A673 (cell line): Measurements from ENCODE around the gene ASTN1. TPM values are rescaled to one million over a fixed set of nuclear protein-coding genes. Genes with fewer than 3 reads are reported as not detected.

Source experiments
- BruUV-seq: library from RNA; stranded (reverse); fragments of 400-500 nt; replicated peaks from 2 replicates; lab custom pipeline; 2021; lab: Mats Ljungman, UMichigan
- CTCF ChIA-PET: fragments of 300-600 bp; sonication (Branson Sonifier 250); formaldehyde crosslinking; loops from one replicate; lab custom pipeline; 2022; ENCODE audit warnings: antibody characterized with exemption; lab: Charles Lee
- POLR2A ChIA-PET: fragments of 300-600 bp; sonication (Branson Sonifier 250); formaldehyde crosslinking; loops from one replicate; lab custom pipeline; 2022; ENCODE audit warnings: antibody characterized with exemption; ENCODE audit not compliant: low non-redundant PET; lab: Charles Lee
- DNase-seq: peaks from one replicate; pipeline ENCODE4 v3.0.0-alpha.2; 2015; ENCODE audit warnings: low spot score
- H3K27ac ChIP-seq: fragments of 200-600 bp; sonication (generic); 2 replicates; pipeline ENCODE4 v1.5.1; 2016; ENCODE audit warnings: mixed run types, low read depth, mild to moderate bottlenecking, mixed read lengths, antibody characterized with exemption, low read length; ENCODE audit not compliant: poor library complexity, severe bottlenecking
- H3K27me3 ChIP-seq: fragments of 200-600 bp; sonication (generic); replicated peaks from 2 replicates; pipeline ENCODE4 v1.6.1; 2017; ENCODE audit warnings: mixed run types, low read depth, mild to moderate bottlenecking, mixed read lengths, antibody characterized with exemption, low read length; ENCODE audit not compliant: insufficient read depth, poor library complexity
- H3K36me3 ChIP-seq: fragments of 200-600 bp; sonication (generic); 2 replicates; pipeline ENCODE4 v1.6.1; 2016; ENCODE audit warnings: mixed run types, mild to moderate bottlenecking, mixed read lengths, antibody characterized with exemption, low read length; ENCODE audit not compliant: insufficient read depth, poor library complexity, severe bottlenecking
- H3K4me1 ChIP-seq: fragments of 200-600 bp; sonication (generic); 2 replicates; pipeline ENCODE4 v1.6.1; 2017; ENCODE audit warnings: mixed run types, mild to moderate bottlenecking, mixed read lengths, antibody characterized with exemption, low read length; ENCODE audit not compliant: insufficient read depth, poor library complexity, severe bottlenecking
- H3K4me3 ChIP-seq: fragments of 200-600 bp; sonication (generic); 2 replicates; pipeline ENCODE4 v1.5.1; 2016; ENCODE audit warnings: low read depth, mixed run types, mild to moderate bottlenecking, mixed read lengths, low read length; ENCODE audit not compliant: poor library complexity, severe bottlenecking
- H3K9me3 ChIP-seq: fragments of 200-600 bp; sonication (generic); 2 replicates; pipeline ENCODE4 v1.6.1; 2016; ENCODE audit warnings: mixed run types, low read depth, mild to moderate bottlenecking, mixed read lengths, antibody characterized with exemption, low read length; ENCODE audit not compliant: poor library complexity, severe bottlenecking
- CTCF ChIP-seq: fragments of 300-800, 200-600 bp; sonication (generic); conservative IDR thresholded peaks from 2 replicates; pipeline ENCODE4 v1.5.1; 2017; ENCODE audit warnings: low read depth, mild to moderate bottlenecking, antibody characterized with exemption, low read length, moderate library complexity, mixed read lengths
- EZH2 ChIP-seq: fragments of 200-600 bp; sonication (generic); IDR thresholded peaks from 2 replicates; pipeline ENCODE4 v1.6.1; 2017; ENCODE audit warnings: borderline replicate concordance, low read depth, mild to moderate bottlenecking, mixed read lengths, antibody characterized with exemption, low read length; ENCODE audit not compliant: poor library complexity, severe bottlenecking
- intact Hi-C: fragments of 100-400 bp; cut with micrococcal nuclease; formaldehyde crosslinking; loops from one replicate; pipeline ENCODE4 v1.10.0; 2022; ENCODE audit not compliant: unreplicated experiment
- total RNA-seq: library from RNA; stranded (reverse); gene quantifications from 2 replicates; pipeline ENCODE4 v1.2.3, GENCODE V29; 2021

ASTN1 gene
- total RNA-seq, 1 experiment from 2014 or later: 0.41 TPM

DNA sequence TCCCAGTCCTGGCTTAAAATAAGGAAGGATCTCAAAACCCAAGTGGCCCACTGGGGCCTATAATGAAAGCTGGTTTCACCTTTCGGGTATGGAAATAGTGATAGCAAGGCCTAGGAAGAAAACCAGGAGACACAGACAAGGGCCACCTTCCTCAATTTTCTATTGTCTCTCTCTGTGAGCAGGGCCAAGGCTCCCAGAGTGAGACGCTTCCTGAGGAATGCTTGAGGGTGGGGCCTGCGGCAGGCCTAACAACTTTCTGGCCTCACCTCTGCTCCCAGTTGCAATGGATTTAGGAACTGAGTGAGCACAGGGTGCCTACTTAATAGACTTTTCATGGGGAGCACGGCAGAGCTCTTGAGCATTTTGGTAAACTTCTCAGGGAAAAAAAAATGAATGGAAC, 300.9 kb downstream of the ASTN1 start:
- peaks cover 14% of the 10 kb centered on the region for H3K27me3 ChIP-seq
- H3K4me3 ChIP-seq: no peak overlapping the region
- H3K27ac ChIP-seq: no peak overlapping the region
- TF ChIP-seq EZH2: no peak
- no peak for TF ChIP-seq CTCF
- no TSS peak for BruUV-seq
- intact Hi-C loops: no loop called here
- POLR2A ChIA-PET: no interaction called here
- no peaks in the 10 kb centered on the region for H3K9me3 ChIP-seq
- no peak for DNase-seq
- H3K4me1 ChIP-seq: no peaks in the 10 kb centered on the region
- CTCF ChIA-PET: interaction anchor here (0.6 kb wide), 1 partner anchor 43 kb away, joined by 3 read pairs; no protein-coding TSS in a partner anchor
- H3K36me3 ChIP-seq: no peaks in the 10 kb centered on the region

GRCh38 chr1:176858433-176858916, 306.0 kb downstream of the ASTN1 start:
- Histone ChIP-seq H3K9me3 (no peaks in the 10 kb centered on the region), H3K27ac (no peak overlapping the region), H3K36me3 (no peaks in the 10 kb centered on the region), H3K4me3 (no peak overlapping the region), H3K27me3 (peaks cover 12% of the 10 kb centered on the region), H3K4me1 (no peaks in the 10 kb centered on the region)
- no TSS peak for BruUV-seq
- no peak for TF ChIP-seq CTCF
- TF ChIP-seq EZH2: no peak
- ChIA-PET CTCF (no interaction called here), POLR2A (no interaction called here)
- intact Hi-C loops: no loop called here
- no peak for DNase-seq

DNA sequence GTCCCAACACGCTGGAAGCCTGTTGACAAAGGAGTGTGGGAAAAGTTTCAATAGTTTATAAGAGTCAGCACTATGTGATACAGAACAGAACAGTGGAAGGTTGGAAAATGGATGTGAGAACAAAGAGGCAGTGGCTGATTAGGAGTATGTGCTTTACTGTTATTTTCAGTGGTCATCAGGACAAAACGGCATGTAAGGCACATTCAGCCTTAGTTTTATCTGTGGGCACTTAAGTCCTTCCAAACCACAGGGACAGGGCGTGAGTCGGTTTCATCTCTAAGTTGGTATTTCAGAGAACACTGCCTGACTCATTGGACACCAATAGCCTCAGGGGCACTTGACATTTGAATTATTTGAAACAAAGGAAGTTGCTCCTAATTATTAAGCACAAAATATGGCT, 306.9 kb downstream of the ASTN1 start:
- ChIA-PET CTCF (no interaction called here), POLR2A (no interaction called here)
- H3K27me3 ChIP-seq: peaks cover 12% of the 10 kb centered on the region
- H3K4me1 ChIP-seq: no peaks in the 10 kb centered on the region
- no peak for TF ChIP-seq CTCF
- no peak for TF ChIP-seq EZH2
- H3K4me3 ChIP-seq: no peak overlapping the region
- no peak overlapping the region for H3K27ac ChIP-seq
- no peaks in the 10 kb centered on the region for H3K36me3 ChIP-seq
- no TSS peak for BruUV-seq
- DNase-seq: no peak
- intact Hi-C loops: no loop called here
- H3K9me3 ChIP-seq: no peaks in the 10 kb centered on the region
